Glomerular visceral epithelial cell (primary cell): ENCODE measurements around the gene ZNF277.
"Not testable (repeated sequence)": the region's sequence is repeated elsewhere in the genome, so short reads cannot be mapped to it uniquely, and the experiment has no call there.

ENCODE experiments used
- DNase-seq: peaks from one replicate; pipeline ENCODE4 v3.0.0-alpha.2; 2016; ENCODE audit errors: extremely low spot score

ZNF277 gene

DNA sequence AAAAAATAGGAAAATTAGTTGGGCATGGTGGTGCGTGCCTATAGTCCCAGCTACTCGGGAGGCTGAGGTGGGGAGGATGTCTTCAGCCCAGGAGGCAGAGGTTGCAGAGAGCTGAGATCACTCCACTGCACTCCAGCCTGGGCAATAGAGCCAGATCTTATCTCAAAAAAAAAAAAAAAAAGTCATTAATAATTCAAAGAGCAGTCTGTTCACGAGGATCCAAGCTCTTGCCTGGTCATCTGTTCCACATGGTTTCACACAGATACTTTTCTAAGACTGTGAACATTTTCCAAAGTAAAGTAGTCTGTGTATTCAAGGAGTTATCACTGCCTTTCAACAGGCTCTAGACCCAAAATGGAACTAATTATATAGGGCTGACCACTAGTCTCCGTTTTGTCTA, 86.9 kb downstream of the ZNF277 start:
- no peak for DNase-seq

DNA sequence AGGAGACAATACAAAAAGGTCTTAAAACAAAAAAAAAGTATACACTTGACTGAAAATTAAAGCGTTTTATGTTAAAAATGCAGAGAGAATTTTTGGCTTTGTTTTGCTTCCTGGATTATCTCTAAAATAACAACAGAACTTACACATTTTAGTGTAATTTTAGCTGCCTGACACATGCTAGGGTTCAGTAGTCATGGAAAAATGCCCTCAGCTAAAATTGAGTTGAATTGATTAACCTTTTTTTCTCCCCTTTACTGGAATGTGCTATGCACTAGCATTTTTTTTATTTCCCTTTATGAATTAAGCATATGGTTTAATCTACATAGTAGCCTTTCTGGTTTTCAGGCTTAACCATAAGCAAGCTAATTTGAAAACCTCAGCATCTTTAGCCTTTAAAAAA, 89.9 kb downstream of the ZNF277 start:
- no peak for DNase-seq

DNA sequence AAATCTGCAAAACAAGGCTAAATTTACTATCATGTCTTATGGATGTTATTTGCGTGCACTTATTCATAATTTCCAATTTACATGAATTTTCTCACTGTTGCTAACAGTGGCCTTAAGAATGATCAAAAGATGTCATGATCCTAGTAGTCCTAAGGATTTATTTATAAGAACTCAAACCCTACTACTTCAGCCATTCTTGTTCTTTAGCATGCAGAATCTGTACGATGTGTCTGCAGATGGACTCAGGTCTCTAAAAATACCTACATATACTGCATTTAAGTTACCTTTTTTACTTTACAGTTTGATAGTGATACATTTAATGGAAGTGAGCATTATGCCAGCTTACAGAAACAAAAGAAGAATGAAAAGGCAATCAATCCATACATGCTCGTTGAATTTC, 91.2 kb downstream of the ZNF277 start:
- no peak for DNase-seq

- DNase-seq: no peak
Observed at GRCh38 chr7:112298543-112299100, 92.1 kb downstream of the ZNF277 start.

- DNase-seq: no peak
Observed at GRCh38 chr7:112300072-112300471, 93.6 kb downstream of the ZNF277 start.

DNA sequence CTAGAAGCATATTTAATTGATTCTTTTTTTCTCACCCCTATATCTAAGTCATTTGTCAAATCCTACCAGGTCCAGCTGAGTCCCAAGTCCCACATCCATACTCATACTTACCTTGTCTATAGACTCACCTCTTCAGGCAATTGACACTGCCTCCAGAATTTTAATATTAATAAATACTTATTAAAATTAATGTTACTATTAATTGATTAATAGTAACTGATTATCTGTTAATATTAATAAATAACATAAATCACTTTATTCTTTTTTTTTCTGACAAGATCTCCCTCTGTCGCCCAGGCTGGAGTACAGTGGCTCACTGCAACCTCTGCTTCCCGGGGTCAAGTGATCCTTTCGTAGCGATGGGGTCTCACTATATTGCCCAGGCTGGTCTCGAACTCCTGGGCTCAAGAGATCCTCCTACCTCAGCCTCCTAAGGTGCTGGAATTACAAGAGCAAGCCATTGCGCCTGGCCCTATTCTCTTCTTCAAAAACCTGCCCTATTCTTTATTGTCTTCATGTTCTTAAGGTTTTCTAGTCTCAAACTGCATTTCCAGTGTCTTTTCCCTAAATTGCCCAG, 94.4 kb downstream of the ZNF277 start:
- no peak for DNase-seq

DNA sequence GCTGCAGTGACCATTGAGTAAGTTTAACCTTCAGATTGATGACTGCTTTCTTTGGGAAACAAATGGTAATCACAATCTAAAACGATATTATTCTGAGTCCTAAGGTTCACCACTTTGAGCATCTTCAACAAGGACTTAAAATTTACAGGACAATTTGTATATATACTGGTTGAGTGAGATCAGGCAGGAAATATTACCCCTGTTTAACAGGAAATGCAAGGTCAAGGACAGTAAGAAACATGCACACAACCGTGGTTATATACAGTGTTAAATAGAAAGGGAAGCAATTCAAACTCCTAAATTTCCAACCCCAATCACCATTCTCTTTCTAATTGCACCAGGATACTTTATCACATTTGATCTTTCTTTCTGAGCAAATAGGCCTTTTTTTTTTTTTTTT, 96.1 kb downstream of the ZNF277 start:
- DNase-seq: no peak

DNA sequence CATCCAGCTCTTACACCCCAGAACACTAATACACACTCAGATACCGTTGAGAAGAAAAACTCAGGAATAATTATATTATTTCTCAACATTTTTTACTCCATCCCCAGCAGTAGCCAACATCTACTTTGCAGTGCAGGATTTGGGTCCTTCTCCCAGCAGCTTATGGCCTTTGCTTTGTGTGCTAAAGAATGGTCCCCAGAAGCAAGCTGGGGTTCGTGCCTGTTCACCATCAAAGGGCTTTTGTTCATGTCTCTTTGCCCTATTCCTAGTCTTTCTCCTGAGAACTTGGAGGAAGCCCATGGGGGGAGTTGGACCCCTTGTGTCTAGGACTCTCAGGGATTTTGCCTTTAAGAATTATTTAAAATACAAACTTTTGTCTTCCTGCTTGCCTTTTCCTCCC, 100.4 kb downstream of the ZNF277 start:
- DNase-seq: no peak

DNA sequence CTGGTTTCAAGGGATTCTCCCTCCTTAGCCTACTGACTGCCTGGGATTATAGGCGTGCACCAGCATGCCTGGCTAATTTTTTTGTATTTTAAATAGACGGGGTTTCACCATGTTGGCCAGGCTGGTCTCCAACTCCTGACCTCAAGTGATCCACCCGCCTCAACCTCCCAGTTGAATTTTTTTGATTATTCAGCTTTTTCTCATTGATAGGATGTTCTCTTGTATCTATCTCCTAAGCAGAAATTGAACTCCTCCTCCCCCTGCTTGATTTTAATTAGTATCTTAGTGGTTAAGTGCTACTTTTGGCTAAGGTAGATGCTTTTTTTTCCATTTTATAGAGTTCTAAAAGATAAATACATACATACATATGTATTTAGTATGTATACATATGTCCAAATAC, 101.0 kb downstream of the ZNF277 start:
- no peak for DNase-seq

GRCh38 chr7:112308974-112309373, 102.5 kb downstream of the ZNF277 start:
- no peak for DNase-seq

DNA sequence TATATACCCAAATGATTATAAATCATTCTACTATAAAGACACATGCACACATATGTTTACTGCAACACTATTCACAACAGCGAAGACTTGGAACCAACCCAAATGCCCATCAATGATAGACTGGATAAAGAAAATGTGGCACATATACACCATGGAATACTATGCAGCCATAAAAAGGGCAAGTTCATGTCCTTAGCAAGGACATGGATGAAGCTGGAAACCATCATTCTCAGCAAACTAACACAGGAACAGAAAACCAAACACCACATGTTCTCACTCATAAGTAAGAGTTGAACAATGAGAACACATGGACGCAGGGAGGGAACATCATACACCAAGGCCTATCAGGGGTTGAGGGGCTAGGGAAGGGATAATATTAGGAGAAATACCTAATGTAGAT, 110.3 kb downstream of the ZNF277 start:
- DNase-seq: not testable (repeated sequence)

- no peak for DNase-seq
Observed at GRCh38 chr7:112322070-112322469, 115.6 kb downstream of the ZNF277 start.

DNA sequence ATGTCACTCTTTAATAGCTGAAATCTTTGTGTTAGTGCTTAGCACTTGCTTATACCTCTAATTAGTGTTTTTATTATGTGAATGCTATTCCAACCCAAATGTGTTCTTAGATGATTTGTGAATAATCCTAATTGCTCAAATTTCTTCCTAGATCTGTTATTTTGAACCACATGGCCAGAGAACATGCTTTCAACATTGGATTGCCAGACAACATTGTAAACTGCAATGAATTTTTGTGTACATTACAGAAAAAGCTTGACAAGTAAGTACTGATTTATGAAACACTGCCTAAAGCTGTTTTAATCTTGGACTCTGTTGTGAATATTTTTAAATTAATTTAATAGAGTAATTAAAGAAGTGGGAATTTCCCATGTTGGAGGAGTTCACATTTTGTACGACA, 121.1 kb downstream of the ZNF277 start:
- no peak for DNase-seq

GRCh38 chr7:112331492-112331891, 125.0 kb downstream of the ZNF277 start:
- DNase-seq: no peak

GRCh38 chr7:112334366-112334765, 127.9 kb downstream of the ZNF277 start:
- DNase-seq: no peak

DNA sequence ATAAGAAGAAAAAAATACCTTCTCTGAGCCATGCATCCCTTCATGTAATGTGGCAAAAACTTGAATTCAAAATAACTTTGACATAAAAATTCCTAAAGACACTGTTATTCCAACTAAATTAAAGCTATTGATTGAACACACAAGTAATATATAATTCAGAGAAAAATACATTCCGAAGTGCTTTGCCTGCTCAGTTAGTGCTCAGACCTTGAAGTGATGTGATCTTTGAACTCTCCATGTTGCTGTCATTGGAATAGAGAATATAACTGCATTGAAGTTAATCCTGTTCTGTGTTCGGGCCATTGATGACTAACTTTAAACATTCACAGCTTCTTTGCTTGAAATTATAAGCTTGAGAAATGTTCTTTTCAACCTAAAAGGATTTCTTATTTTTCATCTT, 129.8 kb downstream of the ZNF277 start:
- DNase-seq: no peak

GRCh38 chr7:112336936-112337576, 130.6 kb downstream of the ZNF277 start:
- DNase-seq: no peak

DNA sequence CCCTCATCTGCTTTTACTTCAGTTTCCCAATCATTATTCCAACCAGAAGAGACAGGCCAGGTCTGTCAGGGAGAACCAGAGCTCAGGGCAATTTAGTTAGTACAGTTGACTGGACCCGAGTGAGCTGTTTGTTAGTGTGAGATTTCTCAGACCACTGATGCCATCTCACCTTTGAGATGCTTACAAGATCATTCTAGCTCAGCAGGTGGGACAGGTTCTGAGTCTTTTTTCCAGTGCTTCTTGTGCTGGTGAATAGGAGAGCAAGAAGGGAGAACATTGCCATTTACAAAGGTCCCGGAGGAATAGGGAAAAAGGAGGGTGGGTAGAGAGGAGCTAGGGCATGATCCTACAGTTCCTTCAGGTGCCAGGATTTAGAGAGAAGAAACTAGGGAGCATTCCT, 131.4 kb downstream of the ZNF277 start:
- DNase-seq: no peak

DNA sequence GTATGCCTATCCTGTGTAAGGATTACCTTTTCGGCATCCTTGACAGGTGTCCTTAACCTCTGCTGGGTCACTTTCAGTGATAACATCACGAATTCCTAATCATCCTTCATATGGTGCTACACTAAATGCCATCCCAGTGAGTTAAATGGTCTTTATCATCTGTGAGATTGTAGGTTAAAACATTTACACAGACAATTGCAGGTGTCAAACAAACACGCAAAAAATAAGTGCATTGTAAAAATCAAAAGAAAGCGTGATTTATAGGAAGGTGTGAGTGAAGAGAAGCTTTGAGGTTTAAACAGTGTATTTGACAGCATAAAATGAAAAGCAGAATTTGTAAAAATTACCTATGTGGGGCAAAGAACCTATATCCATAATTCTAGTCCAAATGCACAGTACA, 132.3 kb downstream of the ZNF277 start:
- no peak for DNase-seq

DNA sequence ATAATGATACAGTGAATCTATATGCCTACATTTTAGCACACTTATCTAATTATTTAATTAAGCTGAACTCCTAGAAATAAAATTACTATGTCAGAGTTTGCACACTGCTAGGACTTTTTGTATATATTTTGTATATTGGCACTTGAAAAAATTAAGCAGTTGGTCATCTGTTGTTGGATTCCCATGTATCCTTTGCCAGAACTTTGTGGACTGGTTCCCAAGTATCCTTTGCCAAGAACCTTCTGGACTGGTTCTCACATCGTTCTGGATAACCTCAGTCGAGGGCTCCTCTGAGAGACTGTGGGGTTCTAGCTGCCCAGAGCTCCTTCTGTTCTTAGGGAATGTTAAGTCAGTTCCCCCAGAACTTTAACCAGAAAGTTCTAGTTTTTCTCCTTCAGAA, 135.0 kb downstream of the ZNF277 start:
- no peak for DNase-seq

GRCh38 chr7:112346381-112347060, 140.0 kb downstream of the ZNF277 start:
- DNase-seq: no peak

DNA sequence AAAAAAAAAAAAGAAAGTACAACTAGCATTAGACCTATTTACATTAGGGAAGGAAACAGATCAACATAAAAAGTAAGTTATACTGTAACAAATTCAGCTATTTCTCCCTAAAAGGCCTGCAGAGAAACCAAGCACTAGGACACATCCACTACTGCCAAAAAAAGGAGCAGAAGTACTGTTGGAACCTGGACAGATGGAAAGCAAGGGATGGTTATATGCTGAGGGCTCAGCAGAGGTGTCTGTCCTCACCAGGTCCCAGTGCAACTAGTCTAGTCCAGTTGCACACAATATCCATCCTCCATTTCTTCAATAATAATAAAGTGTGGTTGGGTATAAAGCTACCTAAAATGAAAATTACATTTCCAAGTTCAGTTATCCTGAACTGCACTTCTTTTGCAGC, 140.6 kb downstream of the ZNF277 start:
- DNase-seq: no peak

DNA sequence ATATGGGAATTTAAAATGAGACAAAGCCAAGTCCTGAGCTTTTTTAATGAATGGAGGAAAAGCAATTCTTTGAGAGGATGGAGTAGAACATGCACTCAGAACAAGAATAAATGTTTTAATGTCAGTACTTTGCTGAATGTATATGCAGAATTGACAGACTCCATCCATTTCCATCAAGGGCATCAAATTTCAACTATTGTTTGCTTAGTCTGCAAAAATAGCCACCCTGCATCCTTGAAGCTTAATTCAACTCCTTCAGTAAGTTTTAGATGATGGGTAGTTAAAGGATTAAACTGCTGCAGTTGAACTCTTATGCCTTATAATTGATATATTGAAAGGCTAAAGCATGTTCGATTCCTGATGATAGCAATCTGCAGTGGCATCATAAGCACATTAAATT, 144.1 kb downstream of the ZNF277 start:
- DNase-seq: no peak
